OCI-LY7 (cell line): ENCODE results near the gene ZFYVE28. TPM values are rescaled to one million over a fixed set of nuclear protein-coding genes. Genes with fewer than 3 reads are reported as not detected.

Experiments used
- BruUV-seq: library from RNA; stranded (reverse); fragments of 400-500 nt; replicated peaks from 2 replicates; lab custom pipeline; 2021; lab: Mats Ljungman, UMichigan
- CTCF ChIA-PET: fragments of 300-600 bp; sonication (Branson Sonifier 250); formaldehyde crosslinking; loops from one replicate; lab custom pipeline; 2022; ENCODE audit warnings: antibody characterized with exemption; ENCODE audit not compliant: unreplicated experiment; lab: Charles Lee
- POLR2A ChIA-PET: fragments of 300-600 bp; sonication (Branson Sonifier 250); formaldehyde crosslinking; loops from one replicate; lab custom pipeline; 2022; ENCODE audit warnings: antibody characterized with exemption; lab: Charles Lee
- DNase-seq: peaks from one replicate; pipeline ENCODE4 v3.0.0-alpha.2; 2015; ENCODE audit warnings: low spot score
- H2AFZ ChIP-seq: fragments of 200-600 bp; sonication (generic), shearing (Covaris generic); 2 replicates; pipeline ENCODE4 v1.6.1; 2014; ENCODE audit warnings: mild to moderate bottlenecking, antibody characterized with exemption, low read length, moderate library complexity
- H3K27ac ChIP-seq: fragments of 200-600 bp; sonication (generic); 2 replicates; pipeline ENCODE4 v1.5.1; 2014; ENCODE audit warnings: mixed run types, low read depth, mild to moderate bottlenecking, moderate library complexity, low read length, inconsistent platforms; ENCODE audit not compliant: poor library complexity, severe bottlenecking
- H3K36me3 ChIP-seq: fragments of 200-600 bp; sonication (generic); 2 replicates; pipeline ENCODE4 v1.6.1; 2014; ENCODE audit warnings: mild to moderate bottlenecking, antibody characterized with exemption, low read length, moderate library complexity, mixed read lengths; ENCODE audit not compliant: insufficient read depth
- H3K4me1 ChIP-seq: fragments of 200-600 bp; sonication (generic); 2 replicates; pipeline ENCODE4 v1.5.1; 2014; ENCODE audit warnings: mild to moderate bottlenecking, low read length; ENCODE audit not compliant: insufficient read depth, poor library complexity, severe bottlenecking
- H3K4me2 ChIP-seq: fragments of 200-600 bp; sonication (generic); 2 replicates; pipeline ENCODE4 v1.6.1; 2014; ENCODE audit warnings: mild to moderate bottlenecking, low read length
- H3K4me3 ChIP-seq: fragments of 200-600 bp; sonication (generic); 2 replicates; pipeline ENCODE4 v1.5.1; 2014; ENCODE audit warnings: mild to moderate bottlenecking, low read depth, low read length; ENCODE audit not compliant: poor library complexity, severe bottlenecking
- H3K79me2 ChIP-seq: fragments of 200-600 bp; sonication (generic); 2 replicates; pipeline ENCODE4 v1.6.1; 2016; ENCODE audit warnings: low read depth, mild to moderate bottlenecking, low read length, moderate library complexity, mixed read lengths; ENCODE audit not compliant: insufficient read depth
- H3K9me2 ChIP-seq: fragments of 200-600 bp; sonication (generic); 2 replicates; pipeline ENCODE4 v1.6.1; 2016; ENCODE audit warnings: mild to moderate bottlenecking, low read length, mixed read lengths; ENCODE audit not compliant: insufficient read depth
- H3K9me3 ChIP-seq: fragments of 200-600 bp; sonication (generic); 2 replicates; pipeline ENCODE4 v1.6.1; 2014; ENCODE audit warnings: mild to moderate bottlenecking, mixed run types, low read length, mixed read lengths
- H4K20me1 ChIP-seq: fragments of 200-600 bp; sonication (generic); 2 replicates; pipeline ENCODE4 v1.6.1; 2014; ENCODE audit warnings: mild to moderate bottlenecking, antibody characterized with exemption, low read length, moderate library complexity, mixed read lengths; ENCODE audit not compliant: insufficient read depth
- EZH2phosphoT487 ChIP-seq: fragments of 200-600 bp; sonication (generic); IDR thresholded peaks from 2 replicates; pipeline ENCODE4 v1.6.1; 2018; ENCODE audit warnings: low read depth, borderline replicate concordance, mild to moderate bottlenecking, mixed run types, antibody characterized with exemption, low read length, moderate library complexity, mixed read lengths
- intact Hi-C: fragments of 100-400 bp; cut with micrococcal nuclease; formaldehyde crosslinking; loops from one replicate; pipeline ENCODE4 v1.10.0; 2022; ENCODE audit not compliant: unreplicated experiment
- total RNA-seq, 2 experiments: library from RNA; depleted of rRNA in 1 of 2; stranded (reverse); fragments of >200 nt in 1 of 2; shearing (Covaris generic) in 1 of 2; gene quantifications; 2 replicates each; pipeline ENCODE4 v1.2.3, GENCODE V29; 2014 to 2022
- TF ChIP-seq, protein P1 (sequence below): fragments of 200-600 bp; sonication (generic); conservative IDR thresholded peaks from 2 replicates; pipeline ENCODE4 v1.5.1; 2014; ENCODE audit warnings: mild to moderate bottlenecking, antibody characterized with exemption, low read length, moderate library complexity, mixed read lengths

The ZFYVE28 gene
- total RNA-seq, 2 experiments from 2014 or later, result 0.32 TPM; not detected in 1

DNA sequence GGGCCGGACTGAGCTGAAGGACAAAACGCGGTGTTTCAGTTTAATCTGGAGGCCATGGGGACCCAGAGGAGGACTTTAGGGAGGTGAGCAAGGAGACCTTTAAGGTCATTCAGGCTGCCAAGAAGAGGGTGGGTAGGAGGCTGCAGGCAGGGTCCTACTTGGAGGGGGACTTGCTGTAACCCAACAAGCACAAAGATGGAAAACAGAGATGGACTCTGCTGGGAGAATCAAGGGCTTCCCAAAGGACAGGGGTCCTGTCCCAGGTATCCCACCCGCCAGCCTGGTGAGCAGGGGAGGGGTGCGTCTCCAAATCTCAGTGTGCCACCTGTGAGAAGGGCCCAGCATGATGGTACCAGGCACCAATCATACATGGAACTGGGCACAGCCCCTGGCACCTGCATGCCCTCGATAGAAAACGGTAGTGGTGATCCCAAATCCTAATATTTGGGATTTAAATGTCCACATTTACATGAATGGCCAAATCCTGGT, 172.6 kb downstream of the ZFYVE28 start:
- Histone ChIP-seq H3K4me1 (peaks cover 19% of the 10 kb centered on the region), H3K79me2 (peaks cover 7% of the 10 kb centered on the region), H3K4me3 (no peak overlapping the region), H3K9me2 (no peaks in the 10 kb centered on the region), H3K27ac (no peak overlapping the region), H3K9me3 (no peaks in the 10 kb centered on the region), H3K4me2 (no peak overlapping the region), H4K20me1 (peaks cover 5% of the 10 kb centered on the region; the same call in 1 of the 2 replicates), H2AFZ (no peak overlapping the region), H3K36me3 (no peaks in the 10 kb centered on the region)
- POLR2A ChIA-PET, result no interaction called here
- TF ChIP-seq EZH2phosphoT487, result no peak
- TF ChIP-seq, protein P1, sequence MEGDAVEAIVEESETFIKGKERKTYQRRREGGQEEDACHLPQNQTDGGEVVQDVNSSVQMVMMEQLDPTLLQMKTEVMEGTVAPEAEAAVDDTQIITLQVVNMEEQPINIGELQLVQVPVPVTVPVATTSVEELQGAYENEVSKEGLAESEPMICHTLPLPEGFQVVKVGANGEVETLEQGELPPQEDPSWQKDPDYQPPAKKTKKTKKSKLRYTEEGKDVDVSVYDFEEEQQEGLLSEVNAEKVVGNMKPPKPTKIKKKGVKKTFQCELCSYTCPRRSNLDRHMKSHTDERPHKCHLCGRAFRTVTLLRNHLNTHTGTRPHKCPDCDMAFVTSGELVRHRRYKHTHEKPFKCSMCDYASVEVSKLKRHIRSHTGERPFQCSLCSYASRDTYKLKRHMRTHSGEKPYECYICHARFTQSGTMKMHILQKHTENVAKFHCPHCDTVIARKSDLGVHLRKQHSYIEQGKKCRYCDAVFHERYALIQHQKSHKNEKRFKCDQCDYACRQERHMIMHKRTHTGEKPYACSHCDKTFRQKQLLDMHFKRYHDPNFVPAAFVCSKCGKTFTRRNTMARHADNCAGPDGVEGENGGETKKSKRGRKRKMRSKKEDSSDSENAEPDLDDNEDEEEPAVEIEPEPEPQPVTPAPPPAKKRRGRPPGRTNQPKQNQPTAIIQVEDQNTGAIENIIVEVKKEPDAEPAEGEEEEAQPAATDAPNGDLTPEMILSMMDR, result no peak
- DNase-seq, result no peak
- CTCF ChIA-PET, result no interaction called here
- BruUV-seq, result no TSS peak
- intact Hi-C loops, result no loop called here

DNA sequence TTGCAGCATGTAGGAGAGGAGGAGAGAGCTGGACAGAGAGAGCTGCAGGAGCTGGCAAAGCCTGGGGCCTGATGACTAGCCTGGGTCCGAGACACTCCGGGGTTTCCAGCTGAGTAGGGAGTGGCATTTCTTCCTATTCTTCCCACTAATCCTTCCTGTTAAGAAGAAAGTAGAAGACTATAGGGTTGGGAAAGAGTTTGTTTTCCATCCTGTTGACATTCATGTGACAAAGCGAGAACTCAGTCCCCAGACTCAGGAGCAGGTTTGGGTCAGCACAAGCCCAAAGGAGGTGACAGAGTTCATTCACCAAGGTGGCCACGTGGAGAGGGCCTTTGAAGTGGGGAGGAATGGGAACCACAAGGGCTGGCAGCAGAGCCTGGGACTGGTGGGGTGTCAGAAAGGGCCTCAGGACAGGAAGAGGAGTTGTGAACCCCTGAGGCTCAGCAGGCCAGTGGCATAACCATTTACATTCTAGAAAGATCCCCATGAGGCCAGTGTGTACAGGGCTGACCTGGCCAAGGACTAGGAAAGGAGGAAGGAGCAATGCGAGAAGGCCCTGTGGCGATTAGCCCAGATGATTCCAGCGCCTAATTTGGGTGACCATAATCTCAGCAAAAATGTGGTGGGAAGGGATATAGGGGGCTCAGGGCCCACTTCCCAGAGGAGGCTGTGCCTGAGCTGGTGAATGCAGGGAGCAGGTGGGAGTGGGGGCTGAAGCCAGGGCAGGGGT, 173.2 kb downstream of the ZFYVE28 start:
- Histone ChIP-seq H3K4me3 (no peak overlapping the region), H3K79me2 (peaks cover 13% of the 10 kb centered on the region), H4K20me1 (peaks cover 10% of the 10 kb centered on the region), H3K9me3 (no peaks in the 10 kb centered on the region), H3K9me2 (no peaks in the 10 kb centered on the region), H3K4me2 (no peak overlapping the region), H2AFZ (no peak overlapping the region), H3K27ac (no peak overlapping the region), H3K36me3 (peaks cover 2% of the 10 kb centered on the region; the same call in 1 of the 2 replicates), H3K4me1 (peaks cover 23% of the 10 kb centered on the region)
- POLR2A ChIA-PET, result no interaction called here
- no peak for DNase-seq
- intact Hi-C loops, result no loop called here
- TF ChIP-seq, protein P1, result no peak
- TF ChIP-seq EZH2phosphoT487, result no peak
- CTCF ChIA-PET, result no interaction called here
- no TSS peak for BruUV-seq
